CD14-positive monocyte (primary cell): ENCODE results near the gene NRG3. TPM values are rescaled to one million over a fixed set of nuclear protein-coding genes. Genes with fewer than 3 reads are reported as not detected.

Experiments used
- DNase-seq, 3 donors: peaks; one replicate each; pipeline ENCODE4 v3.0.0-alpha.2; 2011 to 2022
- H2AFZ ChIP-seq: 2 replicates; pipeline ENCODE4 v1.6.0; 2012; ENCODE audit warnings: mild to moderate bottlenecking, low read depth, low read length, inconsistent platforms; ENCODE audit not compliant: insufficient read depth, poor library complexity, severe bottlenecking
- H3K27ac ChIP-seq, 2 donors: 1 replicate in 1 of 2; 2 replicates in 1 of 2; pipeline ENCODE4 v1.5.1; 2012 to 2013; ENCODE audit warnings: low read length in 2 of 2, control low read depth in 1 of 2, inconsistent platforms in 1 of 2, low read depth in 1 of 2, mild to moderate bottlenecking in 1 of 2
- H3K27me3 ChIP-seq, 2 donors: one replicate each; pipeline versions ENCODE4 v1.6.0 to v1.6.1; 2011 to 2013; ENCODE audit warnings: low read length in 2 of 2; ENCODE audit not compliant: control insufficient read depth in 2 of 2, insufficient read depth in 2 of 2
- H3K36me3 ChIP-seq, 2 donors: replicated peaks in 1 of 2; 1 replicate in 1 of 2; 2 replicates in 1 of 2; pipeline versions ENCODE4 v1.5.1 to v1.6.1; 2012 to 2013; ENCODE audit warnings: low read length in 2 of 2, control low read depth in 1 of 2, inconsistent platforms in 1 of 2, mild to moderate bottlenecking in 1 of 2; ENCODE audit not compliant: insufficient read depth in 2 of 2, control insufficient read depth in 1 of 2
- H3K4me1 ChIP-seq, 2 donors: 1 replicate in 1 of 2; 2 replicates in 1 of 2; pipeline versions ENCODE4 v1.5.1 to v1.6.1; 2012 to 2013; ENCODE audit warnings: low read length in 2 of 2, control low read depth in 1 of 2, inconsistent platforms in 1 of 2, mild to moderate bottlenecking in 1 of 2, moderate library complexity in 1 of 2; ENCODE audit not compliant: insufficient read depth in 2 of 2, control insufficient read depth in 1 of 2
- H3K4me2 ChIP-seq: replicated peaks from 2 replicates; pipeline ENCODE3; 2012; ENCODE audit warnings: low read length, moderate library complexity, mild to moderate bottlenecking; ENCODE audit not compliant: poor library complexity, severe bottlenecking; ENCODE audit errors: extremely low read depth
- H3K4me3 ChIP-seq, 3 experiments: fragments of 200-600 bp in 1 of 3; sonication (generic) in 1 of 3; replicated peaks in 1 of 3; 1 replicate in 2 of 3; 2 replicates in 1 of 3; pipeline ENCODE4 v1.5.1; 2011 to 2013; ENCODE audit warnings: low read length in 3 of 3, mild to moderate bottlenecking in 3 of 3, control low read depth in 2 of 3, low read depth in 2 of 3, inconsistent platforms in 1 of 3, moderate library complexity in 1 of 3
- H3K79me2 ChIP-seq: 2 replicates; pipeline ENCODE4 v1.6.0; 2012; ENCODE audit warnings: mild to moderate bottlenecking, control low read depth, inconsistent platforms, low read length, moderate library complexity; ENCODE audit not compliant: insufficient read depth
- H3K9ac ChIP-seq: 2 replicates; pipeline ENCODE4 v1.6.0; 2017; ENCODE audit warnings: low read length, mild to moderate bottlenecking; ENCODE audit not compliant: insufficient read depth, poor library complexity, severe bottlenecking
- H3K9me3 ChIP-seq, 2 donors: replicated peaks in 1 of 2; 1 replicate in 1 of 2; 2 replicates in 1 of 2; pipeline versions ENCODE4 v1.5.1 to v1.6.1; 2012 to 2013; ENCODE audit warnings: low read length in 2 of 2, control low read depth in 1 of 2; ENCODE audit not compliant: control insufficient read depth in 1 of 2, insufficient read depth in 1 of 2
- H4K20me1 ChIP-seq: 2 replicates; pipeline ENCODE4 v1.6.0; 2012; ENCODE audit warnings: mild to moderate bottlenecking, low read length, control low read depth, moderate library complexity; ENCODE audit not compliant: insufficient read depth
- H3K27ac Mint-ChIP-seq, 7 donors: one replicate each; pipeline ENCODE4 v1.8.0; 2020; ENCODE audit warnings: mild to moderate bottlenecking in 7 of 7, mixed read lengths in 7 of 7, moderate library complexity in 6 of 7, inconsistent platforms in 2 of 7
- H3K27me3 Mint-ChIP-seq, 3 donors: one replicate each; pipeline ENCODE4 v1.8.0; 2021 to 2022; ENCODE audit warnings: low read depth in 3 of 3, mild to moderate bottlenecking in 3 of 3, mixed read lengths in 3 of 3, moderate library complexity in 3 of 3, inconsistent platforms in 1 of 3
- H3K36me3 Mint-ChIP-seq, 2 donors: one replicate each; pipeline ENCODE4 v1.8.0; 2020; ENCODE audit warnings: mixed read lengths in 2 of 2, inconsistent platforms in 1 of 2, mild to moderate bottlenecking in 1 of 2
- H3K4me1 Mint-ChIP-seq: one replicate; pipeline ENCODE4 v1.8.0; 2020; ENCODE audit warnings: mild to moderate bottlenecking, mixed read lengths
- H3K4me3 Mint-ChIP-seq, 2 donors: one replicate each; pipeline ENCODE4 v1.8.0; 2020; ENCODE audit warnings: mild to moderate bottlenecking in 2 of 2, mixed read lengths in 2 of 2, moderate library complexity in 1 of 2
- H3K9me3 Mint-ChIP-seq, 7 donors: one replicate each; pipeline ENCODE4 v1.8.0; 2020 to 2022; ENCODE audit warnings: mixed read lengths in 7 of 7, mild to moderate bottlenecking in 6 of 7, moderate library complexity in 6 of 7, inconsistent platforms in 2 of 7
- intact Hi-C, 2 donors: fragments of 100-400 bp; cut with micrococcal nuclease; formaldehyde crosslinking; loops; one replicate each; pipeline versions ENCODE4 v1.15.0 to v1.15.1; 2023
- polyA plus RNA-seq, 3 donors: library from polyadenylated mRNA; depleted of rRNA in 1 of 3; unstranded in 2 of 3; stranded (reverse) in 1 of 3; fragments of 300-500 nt in 2 of 3; fragments of >200 nt in 1 of 3; fragmentation: Illumina TruSeq in 2 of 3; gene quantifications; 1 replicate in 2 of 3; 2 replicates in 1 of 3; pipeline ENCODE4 v1.2.3, GENCODE V29; 2012 to 2021
- TF ChIP-seq, protein P1 (sequence below): fragments of 200-600 bp; IDR thresholded peaks from one replicate; pipeline ENCODE4 v1.8.0; 2022; ENCODE audit warnings: antibody characterized with exemption, mild to moderate bottlenecking

The NRG3 gene
- polyA plus RNA-seq, 3 donors: not detected

GRCh38 chr10:82037076-82037475 is 162.1 kb downstream of the NRG3 start:
- H2AFZ ChIP-seq: no peak overlapping the region
- DNase-seq: no peak
- no peaks in the 10 kb centered on the region for H3K27me3 ChIP-seq
- peaks cover 0 to 4% (median 2%) of the 10 kb centered on the region in 7 donors for H3K9me3 Mint-ChIP-seq
- no peaks in the 10 kb centered on the region for H3K36me3 Mint-ChIP-seq
- no peaks in the 10 kb centered on the region for H3K4me1 Mint-ChIP-seq
- TF ChIP-seq, protein P1, sequence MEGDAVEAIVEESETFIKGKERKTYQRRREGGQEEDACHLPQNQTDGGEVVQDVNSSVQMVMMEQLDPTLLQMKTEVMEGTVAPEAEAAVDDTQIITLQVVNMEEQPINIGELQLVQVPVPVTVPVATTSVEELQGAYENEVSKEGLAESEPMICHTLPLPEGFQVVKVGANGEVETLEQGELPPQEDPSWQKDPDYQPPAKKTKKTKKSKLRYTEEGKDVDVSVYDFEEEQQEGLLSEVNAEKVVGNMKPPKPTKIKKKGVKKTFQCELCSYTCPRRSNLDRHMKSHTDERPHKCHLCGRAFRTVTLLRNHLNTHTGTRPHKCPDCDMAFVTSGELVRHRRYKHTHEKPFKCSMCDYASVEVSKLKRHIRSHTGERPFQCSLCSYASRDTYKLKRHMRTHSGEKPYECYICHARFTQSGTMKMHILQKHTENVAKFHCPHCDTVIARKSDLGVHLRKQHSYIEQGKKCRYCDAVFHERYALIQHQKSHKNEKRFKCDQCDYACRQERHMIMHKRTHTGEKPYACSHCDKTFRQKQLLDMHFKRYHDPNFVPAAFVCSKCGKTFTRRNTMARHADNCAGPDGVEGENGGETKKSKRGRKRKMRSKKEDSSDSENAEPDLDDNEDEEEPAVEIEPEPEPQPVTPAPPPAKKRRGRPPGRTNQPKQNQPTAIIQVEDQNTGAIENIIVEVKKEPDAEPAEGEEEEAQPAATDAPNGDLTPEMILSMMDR: no peak
- H3K36me3 ChIP-seq: no peaks in the 10 kb centered on the region
- peaks cover 0 to 3% of the 10 kb centered on the region in 2 donors for H3K9me3 ChIP-seq
- H3K4me3 ChIP-seq: no peak overlapping the region
- no peaks in the 10 kb centered on the region for H3K79me2 ChIP-seq
- intact Hi-C loops: no loop called here
- H3K4me2 ChIP-seq: no peak overlapping the region
- H3K9ac ChIP-seq: no peak overlapping the region
- no peaks in the 10 kb centered on the region for H3K27me3 Mint-ChIP-seq
- no peak overlapping the region for H3K27ac Mint-ChIP-seq
- no peaks in the 10 kb centered on the region for H4K20me1 ChIP-seq
- no peak overlapping the region for H3K4me3 Mint-ChIP-seq
- H3K27ac ChIP-seq: no peak overlapping the region
- H3K4me1 ChIP-seq: no peaks in the 10 kb centered on the region

- no peaks in the 10 kb centered on the region for H4K20me1 ChIP-seq
- intact Hi-C loops: no loop called here
- H3K4me1 ChIP-seq: no peaks in the 10 kb centered on the region
- Mint-ChIP-seq H3K27me3 (no peaks in the 10 kb centered on the region), H3K4me1 (no peaks in the 10 kb centered on the region), H3K27ac (peak overlapping the region in 1 of 7 donors; percentile 16), H3K4me3 (no peak overlapping the region), H3K9me3 (peaks cover 0 to 4% (median 2%) of the 10 kb centered on the region in 7 donors), H3K36me3 (no peaks in the 10 kb centered on the region)
- no peak overlapping the region for H2AFZ ChIP-seq
- no peak for DNase-seq
- no peak overlapping the region for H3K4me2 ChIP-seq
- H3K27me3 ChIP-seq: no peaks in the 10 kb centered on the region
- H3K9me3 ChIP-seq: peaks cover 0 to 3% of the 10 kb centered on the region in 2 donors
- no peaks in the 10 kb centered on the region for H3K79me2 ChIP-seq
- no peaks in the 10 kb centered on the region for H3K36me3 ChIP-seq
- no peak overlapping the region for H3K9ac ChIP-seq
- TF ChIP-seq, protein P1: no peak
- no peak overlapping the region for H3K27ac ChIP-seq
- no peak overlapping the region for H3K4me3 ChIP-seq
Observed at GRCh38 chr10:82038587-82038986, 163.6 kb downstream of the NRG3 start.
